H9 (cell line): ENCODE measurements around the gene BAZ2A. TPM values are rescaled to one million over a fixed set of nuclear protein-coding genes. Genes with fewer than 3 reads are reported as not detected.

Experiments used
- DNase-seq: peaks from one replicate; pipeline ENCODE4 v3.0.0-alpha.2; 2017
- H2AFZ ChIP-seq: one replicate; pipeline ENCODE4 v1.6.1; 2013; ENCODE audit warnings: mild to moderate bottlenecking, low read length, control low read depth, moderate library complexity
- H2AK5ac ChIP-seq: 2 replicates; pipeline ENCODE4 v1.6.1; 2013; ENCODE audit warnings: low read length, control low read depth, mixed read lengths; ENCODE audit not compliant: insufficient read length
- H2BK120ac ChIP-seq: one replicate; pipeline ENCODE4 v1.6.1; 2013; ENCODE audit warnings: low read depth, mild to moderate bottlenecking, low read length, control low read depth, inconsistent platforms; ENCODE audit not compliant: poor library complexity, severe bottlenecking
- H2BK12ac ChIP-seq: 2 replicates; pipeline ENCODE4 v1.6.1; 2013; ENCODE audit warnings: low read length, control low read depth, mixed read lengths, low read depth; ENCODE audit not compliant: insufficient read length
- H2BK15ac ChIP-seq: 2 replicates; pipeline ENCODE4 v1.6.1; 2013; ENCODE audit warnings: low read depth, low read length, control low read depth
- H2BK20ac ChIP-seq: one replicate; pipeline ENCODE4 v1.6.1; 2013; ENCODE audit warnings: low read depth, mild to moderate bottlenecking, low read length, control low read depth, inconsistent platforms; ENCODE audit not compliant: poor library complexity, severe bottlenecking
- H2BK5ac ChIP-seq: 2 replicates; pipeline ENCODE4 v1.6.1; 2013; ENCODE audit warnings: low read length, control low read depth, mixed read lengths; ENCODE audit not compliant: insufficient read length
- H3K14ac ChIP-seq: 2 replicates; pipeline ENCODE4 v1.6.1; 2013; ENCODE audit warnings: low read length, control low read depth; ENCODE audit not compliant: insufficient read depth
- H3K18ac ChIP-seq: 2 replicates; pipeline ENCODE4 v1.6.1; 2013; ENCODE audit warnings: low read depth, mild to moderate bottlenecking, mixed read lengths, low read length, control low read depth; ENCODE audit not compliant: insufficient read length
- H3K23ac ChIP-seq: 2 replicates; pipeline ENCODE4 v1.6.1; 2013; ENCODE audit warnings: low read length, control low read depth, mixed read lengths, low read depth; ENCODE audit not compliant: insufficient read length
- H3K23me2 ChIP-seq: 2 replicates; pipeline ENCODE4 v1.6.1; 2013; ENCODE audit warnings: low read depth, mild to moderate bottlenecking, mixed read lengths, low read length, control low read depth; ENCODE audit not compliant: insufficient read length, poor library complexity, severe bottlenecking
- H3K27ac ChIP-seq: 2 replicates; pipeline ENCODE4 v1.5.1; 2013; ENCODE audit warnings: low read length, control low read depth, mixed read lengths, low read depth; ENCODE audit not compliant: insufficient read length
- H3K27me3 ChIP-seq: 2 replicates; pipeline ENCODE4 v1.6.1; 2013; ENCODE audit warnings: low read length, control low read depth, inconsistent platforms; ENCODE audit not compliant: insufficient read depth
- H3K4ac ChIP-seq: 2 replicates; pipeline ENCODE4 v1.6.1; 2013; ENCODE audit warnings: low read depth, mild to moderate bottlenecking, control low read depth, inconsistent platforms, low read length, moderate library complexity
- H3K4me1 ChIP-seq: 2 replicates; pipeline ENCODE4 v1.6.1; 2013; ENCODE audit warnings: low read length, control low read depth, inconsistent platforms; ENCODE audit not compliant: insufficient read depth
- H3K4me2 ChIP-seq: 2 replicates; pipeline ENCODE4 v1.6.1; 2013; ENCODE audit warnings: low read length, control low read depth, mixed read lengths; ENCODE audit not compliant: insufficient read length, insufficient read depth
- H3K56ac ChIP-seq: 2 replicates; pipeline ENCODE4 v1.6.1; 2013; ENCODE audit warnings: low read depth, mild to moderate bottlenecking, mixed read lengths, low read length, control low read depth; ENCODE audit not compliant: insufficient read length
- H3K79me1 ChIP-seq: 2 replicates; pipeline ENCODE4 v1.6.1; 2013; ENCODE audit warnings: low read depth, mild to moderate bottlenecking, moderate library complexity, low read length, control low read depth, inconsistent platforms; ENCODE audit not compliant: insufficient read depth, poor library complexity, severe bottlenecking
- H3K79me2 ChIP-seq: 2 replicates; pipeline ENCODE4 v1.6.1; 2013; ENCODE audit warnings: low read length, control low read depth, inconsistent platforms; ENCODE audit not compliant: insufficient read depth
- H3K9ac ChIP-seq: 2 replicates; pipeline ENCODE4 v1.6.1; 2013; ENCODE audit warnings: low read length, control low read depth, mixed read lengths; ENCODE audit not compliant: insufficient read length; ENCODE audit errors: extremely low read depth
- H3K9me3 ChIP-seq: one replicate; pipeline ENCODE4 v1.6.1; 2013; ENCODE audit warnings: low read depth, low read length, inconsistent platforms; ENCODE audit not compliant: control insufficient read depth
- H3T11ph ChIP-seq: one replicate; pipeline ENCODE4 v1.6.1; 2013; ENCODE audit warnings: mild to moderate bottlenecking, low read length, control low read depth, inconsistent platforms
- H4K20me1 ChIP-seq: one replicate; pipeline ENCODE4 v1.6.1; 2013; ENCODE audit not compliant: control insufficient read depth, insufficient read length, insufficient read depth
- H4K5ac ChIP-seq: 2 replicates; pipeline ENCODE4 v1.6.1; 2013; ENCODE audit warnings: low read depth, mild to moderate bottlenecking, mixed read lengths, low read length, control low read depth; ENCODE audit not compliant: insufficient read length
- H4K8ac ChIP-seq: replicated peaks from 2 replicates; pipeline ENCODE4 v1.6.1; 2013; ENCODE audit warnings: low read length, control low read depth, mixed read lengths, low read depth; ENCODE audit not compliant: insufficient read length
- H4K91ac ChIP-seq: 2 replicates; pipeline ENCODE4 v1.6.1; 2013; ENCODE audit warnings: low read depth, mild to moderate bottlenecking, moderate library complexity, mixed read lengths, low read length, control low read depth; ENCODE audit not compliant: insufficient read length
- H3K27ac Mint-ChIP-seq, 3 experiments: 2 replicates in 2 of 3; 3 replicates in 1 of 3; pipeline ENCODE4 v1.8.0; 2020 to 2021; ENCODE audit warnings: mixed read lengths in 3 of 3, mild to moderate bottlenecking in 1 of 3, moderate library complexity in 1 of 3
- H3K27me3 Mint-ChIP-seq: 2 replicates; pipeline ENCODE4 v1.8.0; 2021; ENCODE audit warnings: low read depth, mild to moderate bottlenecking, moderate library complexity, mixed read lengths
- H3K36me3 Mint-ChIP-seq, 3 experiments: 2 replicates in 2 of 3; 3 replicates in 1 of 3; pipeline ENCODE4 v1.8.0; 2020 to 2021; ENCODE audit warnings: low read depth in 3 of 3, mixed read lengths in 3 of 3; ENCODE audit not compliant: insufficient read depth in 1 of 3
- H3K4me1 Mint-ChIP-seq, 2 experiments: 2 replicates each; pipeline ENCODE4 v1.8.0; 2020; ENCODE audit warnings: mixed read lengths in 2 of 2
- H3K4me3 Mint-ChIP-seq, 2 experiments: 2 replicates in 1 of 2; 3 replicates in 1 of 2; pipeline ENCODE4 v1.8.0; 2020 to 2021; ENCODE audit warnings: mild to moderate bottlenecking in 2 of 2, mixed read lengths in 2 of 2, moderate library complexity in 1 of 2
- H3K9me3 Mint-ChIP-seq, 2 experiments: 2 replicates in 1 of 2; 3 replicates in 1 of 2; pipeline ENCODE4 v1.8.0; 2020; ENCODE audit warnings: mild to moderate bottlenecking in 2 of 2, mixed read lengths in 2 of 2, moderate library complexity in 1 of 2
- CTCF ChIP-seq: fragments of 200-600 bp; sonication (generic); conservative IDR thresholded peaks from 3 replicates; pipeline ENCODE4 v1.8.0; 2021; ENCODE audit warnings: antibody characterized with exemption, mild to moderate bottlenecking
- WGBS: extraction: QIAGEN DNeasy Blood & Tissue Kit; methylation state at CpG from one replicate; pipeline ENCODE4 v1.1.7; 2013; ENCODE audit warnings: missing lambda C conversion rate, low lambda C conversion rate, mixed read lengths; ENCODE audit not compliant: insufficient read length; ENCODE audit errors: extremely low coverage; 5-methylcytosine and 5-hydroxymethylcytosine counted together
- total RNA-seq: library from RNA; stranded (reverse); gene quantifications from 2 replicates; pipeline ENCODE4 v1.2.1, GENCODE V29; 2021

BAZ2A gene
- total RNA-seq, 1 experiment from 2014 or later = 108 TPM

GRCh38 chr12:56593909-56594621, 36.1 kb downstream of the BAZ2A start:
- H3K27ac ChIP-seq = no peak overlapping the region

More at GRCh38 chr12:56593909-56594621, 36.1 kb downstream of the BAZ2A start:
- no peak overlapping the region for H2AK5ac ChIP-seq
- H2BK12ac ChIP-seq = no peak overlapping the region
- no peak overlapping the region for H3K9ac ChIP-seq
- H3K4ac ChIP-seq = no peak overlapping the region
- H3K79me1 ChIP-seq = no peaks in the 10 kb centered on the region
- H2BK20ac ChIP-seq = no peak overlapping the region
- no peak overlapping the region for H3K23ac ChIP-seq
- no peaks in the 10 kb centered on the region for H3K79me2 ChIP-seq
- Mint-ChIP-seq H3K9me3 (no peaks in the 10 kb centered on the region), H3K4me1 (peaks cover 19 to 32% of the 10 kb centered on the region in 2 experiments), H3K27me3 (no peaks in the 10 kb centered on the region), H3K36me3 (peaks cover 12 to 27% (median 23%) of the 10 kb centered on the region in 3 experiments; a peak in 6 of 7 replicates), H3K4me3 (no peak overlapping the region), H3K27ac (peak overlapping the region; percentile 90 to 92 (median 91); a peak in 6 of 7 replicates)
- H3T11ph ChIP-seq = no peak overlapping the region
- H4K91ac ChIP-seq = no peak overlapping the region
- H2BK5ac ChIP-seq = no peak overlapping the region
- H4K8ac ChIP-seq = no peak overlapping the region
- no CpG with 5 or more reads among the region's 8 CpGs for WGBS
- TF ChIP-seq CTCF = peak; percentile 91
- no peak overlapping the region for H2AFZ ChIP-seq
- H3K56ac ChIP-seq = no peak overlapping the region
- H3K23me2 ChIP-seq = no peaks in the 10 kb centered on the region
- H3K4me2 ChIP-seq = no peak overlapping the region
- H2BK15ac ChIP-seq = no peak overlapping the region
- H3K18ac ChIP-seq = no peak overlapping the region
- no peak overlapping the region for H2BK120ac ChIP-seq
- peak; percentile 91 for DNase-seq
- no peak overlapping the region for H3K14ac ChIP-seq
- no peak overlapping the region for H4K5ac ChIP-seq
- H4K20me1 ChIP-seq = peaks cover 3% of the 10 kb centered on the region
- H3K27me3 ChIP-seq = no peaks in the 10 kb centered on the region
- no peaks in the 10 kb centered on the region; the same call in 1 of the 2 replicates for H3K4me1 ChIP-seq
- no peaks in the 10 kb centered on the region for H3K9me3 ChIP-seq
